22Rv1 (cell line): Measurements from ENCODE around the gene HPSE2.

Experiments used
- ZFX ChIP-seq: fragments of 450-650 bp; IDR thresholded peaks from 2 replicates; pipeline ENCODE4 v1.6.1; 2017; ENCODE audit warnings: antibody characterized with exemption, borderline replicate concordance
- TF ChIP-seq, protein P1 (sequence below): fragments of 450-650 bp; IDR thresholded peaks from 2 replicates; pipeline ENCODE4 v1.5.1; 2017; ENCODE audit warnings: mild to moderate bottlenecking

DNA sequence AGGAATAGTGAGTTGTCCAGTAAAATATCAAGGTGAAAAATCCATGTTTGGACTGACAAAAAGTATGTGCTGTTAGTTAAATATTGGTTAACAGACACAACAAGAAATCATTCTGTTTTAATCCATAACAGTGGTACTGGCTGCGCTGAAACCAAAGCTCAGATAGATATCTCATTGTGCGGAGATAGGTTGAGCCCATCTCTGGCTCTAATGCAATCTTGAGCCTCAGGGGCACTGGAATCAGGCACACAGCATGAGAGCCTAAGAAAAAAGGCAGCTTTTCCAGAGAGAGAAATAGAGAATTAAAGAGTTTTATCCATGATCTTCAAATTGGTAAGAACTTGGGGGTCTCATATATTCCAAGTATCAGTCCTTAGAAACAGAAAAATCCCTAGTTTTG is 373.7 kb downstream of the HPSE2 start:
- TF ChIP-seq, protein P1, sequence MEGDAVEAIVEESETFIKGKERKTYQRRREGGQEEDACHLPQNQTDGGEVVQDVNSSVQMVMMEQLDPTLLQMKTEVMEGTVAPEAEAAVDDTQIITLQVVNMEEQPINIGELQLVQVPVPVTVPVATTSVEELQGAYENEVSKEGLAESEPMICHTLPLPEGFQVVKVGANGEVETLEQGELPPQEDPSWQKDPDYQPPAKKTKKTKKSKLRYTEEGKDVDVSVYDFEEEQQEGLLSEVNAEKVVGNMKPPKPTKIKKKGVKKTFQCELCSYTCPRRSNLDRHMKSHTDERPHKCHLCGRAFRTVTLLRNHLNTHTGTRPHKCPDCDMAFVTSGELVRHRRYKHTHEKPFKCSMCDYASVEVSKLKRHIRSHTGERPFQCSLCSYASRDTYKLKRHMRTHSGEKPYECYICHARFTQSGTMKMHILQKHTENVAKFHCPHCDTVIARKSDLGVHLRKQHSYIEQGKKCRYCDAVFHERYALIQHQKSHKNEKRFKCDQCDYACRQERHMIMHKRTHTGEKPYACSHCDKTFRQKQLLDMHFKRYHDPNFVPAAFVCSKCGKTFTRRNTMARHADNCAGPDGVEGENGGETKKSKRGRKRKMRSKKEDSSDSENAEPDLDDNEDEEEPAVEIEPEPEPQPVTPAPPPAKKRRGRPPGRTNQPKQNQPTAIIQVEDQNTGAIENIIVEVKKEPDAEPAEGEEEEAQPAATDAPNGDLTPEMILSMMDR = no peak
- no peak for TF ChIP-seq ZFX
